IMR-90 (cell line): ENCODE measurements around the gene PCDHGA4. TPM values are rescaled to one million over a fixed set of nuclear protein-coding genes. Genes with fewer than 3 reads are reported as not detected.

Source experiments
- ATAC-seq: fragments of 200-7000 bp; cut with Tn5 transposase; 2 replicates; pipeline ENCODE4 v1.9.1; 2020; ENCODE audit warnings: low read depth, mild to moderate bottlenecking, moderate library complexity
- BruUV-seq: library from RNA; stranded (reverse); fragments of 400-500 nt; replicated peaks from 2 replicates; lab custom pipeline; 2021; lab: Mats Ljungman, UMichigan
- CTCF ChIA-PET: fragments of 300-600 bp; formaldehyde crosslinking; extraction: SDS; loops from one replicate; lab custom pipeline; 2021; ENCODE audit warnings: antibody characterized with exemption; lab: Yijun Ruan, JAX
- POLR2A ChIA-PET: fragments of 300-600 bp; sonication (Branson Sonifier 250); formaldehyde crosslinking; loops from one replicate; lab custom pipeline; 2022; ENCODE audit warnings: antibody characterized with exemption; ENCODE audit not compliant: unreplicated experiment; lab: Charles Lee
- DNase-seq: peaks from one replicate; pipeline ENCODE4 v3.0.0; 2013
- H2AFZ ChIP-seq: replicated peaks from 2 replicates; pipeline ENCODE3; 2013; ENCODE audit warnings: low read length, mild to moderate bottlenecking; ENCODE audit not compliant: poor library complexity
- H2AK5ac ChIP-seq: 2 replicates; pipeline ENCODE4 v1.6.1; 2013; ENCODE audit warnings: low read depth, low read length, inconsistent platforms
- H2AK9ac ChIP-seq: replicated peaks from 2 replicates; pipeline ENCODE3; 2013; ENCODE audit warnings: mild to moderate bottlenecking, low read depth, low read length, moderate library complexity; ENCODE audit not compliant: poor library complexity
- H2BK120ac ChIP-seq: 2 replicates; pipeline ENCODE4 v1.6.1; 2013; ENCODE audit warnings: low read depth, low read length, inconsistent platforms
- H2BK15ac ChIP-seq: 3 replicates; pipeline ENCODE4 v1.6.1; 2013; ENCODE audit warnings: low read depth, low read length, inconsistent platforms
- H2BK20ac ChIP-seq: 2 replicates; pipeline ENCODE4 v1.6.1; 2013; ENCODE audit warnings: low read depth, mild to moderate bottlenecking, inconsistent platforms, low read length, moderate library complexity
- H2BK5ac ChIP-seq: 2 replicates; pipeline ENCODE4 v1.6.1; 2013; ENCODE audit warnings: mild to moderate bottlenecking, low read depth, low read length, inconsistent platforms; ENCODE audit not compliant: poor library complexity, severe bottlenecking
- H3K14ac ChIP-seq: replicated peaks from 2 replicates; pipeline ENCODE4 v1.6.1; 2013; ENCODE audit warnings: low read depth, low read length, inconsistent platforms
- H3K18ac ChIP-seq: 2 replicates; pipeline ENCODE4 v1.6.1; 2013; ENCODE audit warnings: low read depth, low read length, control low read depth
- H3K23ac ChIP-seq: 2 replicates; pipeline ENCODE4 v1.6.1; 2013; ENCODE audit warnings: low read depth, low read length, inconsistent platforms
- H3K27ac ChIP-seq: 2 replicates; pipeline ENCODE4 v1.5.1; 2013; ENCODE audit warnings: mild to moderate bottlenecking, control low read depth, low read length; ENCODE audit not compliant: insufficient read depth
- H3K27me3 ChIP-seq: 2 replicates; pipeline ENCODE4 v1.6.1; 2013; ENCODE audit warnings: low read length; ENCODE audit not compliant: control insufficient read depth, insufficient read depth
- H3K36me3 ChIP-seq: 2 replicates; pipeline ENCODE4 v1.6.1; 2013; ENCODE audit warnings: low read length, mixed read lengths; ENCODE audit not compliant: control insufficient read depth, insufficient read depth
- H3K4ac ChIP-seq: 2 replicates; pipeline ENCODE4 v1.6.1; 2013; ENCODE audit warnings: low read depth, low read length, inconsistent platforms
- H3K4me1 ChIP-seq: 2 replicates; pipeline ENCODE4 v1.6.1; 2013; ENCODE audit warnings: low read length, mixed read lengths; ENCODE audit not compliant: control insufficient read depth, insufficient read depth
- H3K4me2 ChIP-seq: 2 replicates; pipeline ENCODE4 v1.6.1; 2013; ENCODE audit warnings: low read depth, mild to moderate bottlenecking, control low read depth, low read length, moderate library complexity
- H3K4me3 ChIP-seq: 2 replicates; pipeline ENCODE4 v1.5.1; 2013; ENCODE audit warnings: low read depth, mild to moderate bottlenecking, control low read depth, low read length, moderate library complexity; ENCODE audit not compliant: insufficient read depth
- H3K56ac ChIP-seq: 2 replicates; pipeline ENCODE4 v1.6.1; 2013; ENCODE audit warnings: low read length, inconsistent platforms; ENCODE audit not compliant: insufficient read depth; ENCODE audit errors: extremely low read depth
- H3K79me1 ChIP-seq, 2 experiments: 2 replicates each; pipeline ENCODE4 v1.6.1; 2013; ENCODE audit warnings: low read length in 2 of 2, inconsistent platforms in 1 of 2, low read depth in 1 of 2
- H3K9ac ChIP-seq: 2 replicates; pipeline ENCODE4 v1.6.1; 2013; ENCODE audit warnings: low read depth, low read length, control low read depth
- H3K9me1 ChIP-seq: 2 replicates; pipeline ENCODE4 v1.6.1; 2013; ENCODE audit warnings: low read length, inconsistent platforms; ENCODE audit not compliant: insufficient read depth
- H3K9me3 ChIP-seq: 2 replicates; pipeline ENCODE4 v1.6.1; 2013; ENCODE audit warnings: low read length; ENCODE audit not compliant: control insufficient read depth, insufficient read depth
- H4K20me1 ChIP-seq: 2 replicates; pipeline ENCODE4 v1.6.1; 2013; ENCODE audit warnings: low read length, inconsistent platforms; ENCODE audit not compliant: insufficient read depth
- H4K5ac ChIP-seq: 2 replicates; pipeline ENCODE4 v1.6.1; 2013; ENCODE audit warnings: mild to moderate bottlenecking, low read depth, low read length, control low read depth
- H4K8ac ChIP-seq, 2 experiments: 2 replicates each; pipeline ENCODE4 v1.6.1; 2013; ENCODE audit warnings: low read depth in 2 of 2, low read length in 2 of 2, control low read depth in 1 of 2, inconsistent platforms in 1 of 2
- H4K91ac ChIP-seq: 2 replicates; pipeline ENCODE4 v1.6.1; 2013; ENCODE audit warnings: low read depth, low read length, inconsistent platforms; ENCODE audit not compliant: insufficient read depth
- BHLHE40 ChIP-seq: fragments of 150-350 bp; IDR thresholded peaks from 2 replicates; pipeline ENCODE4 v1.6.1; 2016; ENCODE audit warnings: mild to moderate bottlenecking, low read depth, low read length
- MAFK ChIP-seq: IDR thresholded peaks from 2 replicates; pipeline ENCODE4 v1.6.1; 2012; ENCODE audit warnings: low read depth, low read length, improper control_type of control experiment
- RAD21 ChIP-seq: IDR thresholded peaks from 2 replicates; pipeline ENCODE4 v1.6.1; 2012; ENCODE audit warnings: low read length, improper control_type of control experiment
- WGBS, 2 experiments: methylation state at CpG; one replicate each; pipeline versions ENCODE4 v1.1.5 to v1.1.7; 2013; ENCODE audit warnings: missing lambda C conversion rate in 2 of 2; ENCODE audit not compliant: insufficient read length in 1 of 2; ENCODE audit errors: extremely low coverage in 2 of 2; 5-methylcytosine and 5-hydroxymethylcytosine counted together
- dilution Hi-C: fragments of 300-500 bp; cut with HindIII; formaldehyde crosslinking; loops from one replicate; pipeline ENCODE4 v1.14.3; 2018; ENCODE audit warnings: low sequenced_read_pairs; ENCODE audit not compliant: unreplicated experiment
- in situ Hi-C: fragments of 300-500 bp; cut with MboI; formaldehyde crosslinking; loops from 3 replicates; pipeline ENCODE4 v1.14.3; 2019; ENCODE audit warnings: low sequenced_read_pairs, inconsistent platforms, mixed read lengths
- intact Hi-C: fragments of 100-400 bp; cut with micrococcal nuclease; formaldehyde crosslinking; loops from 2 replicates; pipeline ENCODE4 v1.10.0; 2022
- polyA plus RNA-seq, 3 experiments: library from polyadenylated mRNA; depleted of rRNA; stranded (reverse); fragments of >200 nt; gene quantifications; 2 replicates each; pipeline ENCODE4 v1.2.3, GENCODE V29; 2012; ENCODE audit warnings: low replicate concordance in 1 of 3
- total RNA-seq: library from RNA; depleted of rRNA; stranded (reverse); fragments of >200 nt; gene quantifications from 2 replicates; pipeline ENCODE4 v1.2.3, GENCODE V29; 2012
- TF ChIP-seq, protein P1 (sequence below): conservative IDR thresholded peaks from 2 replicates; pipeline ENCODE4 v1.5.1; 2012; ENCODE audit warnings: mild to moderate bottlenecking, low read depth, low read length, improper control_type of control experiment

The PCDHGA4 gene
- total and polyA plus RNA-seq, 2 of the 4 experiments (the other 2 are of a cell fraction), result 3.5 to 5.4 TPM

DNA sequence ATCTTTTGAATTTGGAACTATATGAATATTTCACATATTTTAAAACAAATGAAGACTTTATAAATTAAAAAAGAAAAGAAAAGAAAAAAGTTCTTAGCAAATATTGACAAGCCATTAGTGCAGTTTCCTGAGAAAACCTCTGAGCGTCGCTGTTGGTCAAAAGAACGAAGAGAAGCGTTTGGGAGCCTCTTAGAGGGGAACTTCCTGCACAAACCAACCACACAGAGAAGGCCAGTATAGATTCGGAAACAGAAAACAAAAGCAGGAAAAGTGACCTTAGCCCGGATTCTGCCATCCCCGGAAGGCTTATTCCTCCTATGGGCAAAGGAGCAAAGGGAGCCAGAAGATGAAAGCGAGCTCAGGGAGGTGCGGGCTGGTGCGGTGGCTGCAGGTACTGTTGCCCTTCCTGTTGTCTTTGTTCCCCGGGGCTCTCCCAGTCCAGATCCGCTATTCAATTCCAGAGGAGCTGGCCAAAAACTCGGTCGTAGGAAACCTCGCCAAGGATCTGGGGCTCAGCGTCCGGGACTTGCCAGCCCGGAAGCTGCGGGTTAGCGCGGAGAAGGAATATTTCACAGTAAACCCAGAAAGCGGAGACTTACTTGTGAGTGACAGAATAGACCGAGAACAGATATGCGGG, 5.1 kb downstream of the PCDHGA4 start, which contains the start of gene PCDHGB2:
PCDHGB2 (plus strand) TSS at position 205 of the 637 bp plus-strand sequence; CDS start at position 347, 142 bp downstream.
- ChIA-PET POLR2A (no interaction called here), CTCF (interaction anchor here (0.7 kb wide), 1 partner anchor 39 kb away, joined by 3 read pairs; the partner anchor contains the start of gene TAF7)
- no peak within 1 kb of the TSS for H3K56ac ChIP-seq
- H3K23ac ChIP-seq, result no peak within 1 kb of the TSS
- peak within 1 kb of the TSS; percentile 67; the same call in 1 of the 2 replicates for H3K18ac ChIP-seq
- H3K9me1 ChIP-seq, result no peaks in the 10 kb centered on the region
- peak within 1 kb of the TSS; percentile 67; the same call in 1 of the 2 replicates for H4K5ac ChIP-seq
- H2BK5ac ChIP-seq, result no peak within 1 kb of the TSS
- H2AFZ ChIP-seq, result peak within 1 kb of the TSS; percentile 73
- H3K27me3 ChIP-seq, result peaks cover 2% of the 10 kb centered on the region; the same call in 1 of the 2 replicates
- peak within 1 kb of the TSS; percentile 67; the same call in 1 of the 2 replicates for H3K9ac ChIP-seq
- no peak within 1 kb of the TSS for H2BK15ac ChIP-seq
- in situ Hi-C loops, result no loop called here
- peak within 1 kb of the TSS; percentile 38; the same call in 1 of the 2 replicates for H3K4ac ChIP-seq
- BruUV-seq, result no TSS peak
- H2BK120ac ChIP-seq, result no peak within 1 kb of the TSS
- intact Hi-C loops, result loop anchor here (5.0 kb wide), 1 partner anchor 33 kb away; no protein-coding TSS in a partner anchor
- peak within 1 kb of the TSS; percentile 71; the same call in 1 of the 2 replicates for H3K4me2 ChIP-seq
- H3K4me1 ChIP-seq, result no peaks in the 10 kb centered on the region
- peak within 1 kb of the TSS in 1 of 2 experiments; percentile 56; a peak in 2 of 4 replicates for H4K8ac ChIP-seq
- peak within 1 kb of the TSS; percentile 61 for H3K4me3 ChIP-seq
- WGBS, 2 experiments, result 24% methylated on average over 8 of the region's 24 CpGs; no CpG with 5 or more reads in 1 of the 2 experiments
- no peak within 1 kb of the TSS for H2BK20ac ChIP-seq
- DNase-seq, result peak; percentile 64
- no peaks in the 10 kb centered on the region; a peak in 1 of 4 replicates for H3K79me1 ChIP-seq
- TF ChIP-seq RAD21, result peak; percentile 45
- TF ChIP-seq, protein P1, sequence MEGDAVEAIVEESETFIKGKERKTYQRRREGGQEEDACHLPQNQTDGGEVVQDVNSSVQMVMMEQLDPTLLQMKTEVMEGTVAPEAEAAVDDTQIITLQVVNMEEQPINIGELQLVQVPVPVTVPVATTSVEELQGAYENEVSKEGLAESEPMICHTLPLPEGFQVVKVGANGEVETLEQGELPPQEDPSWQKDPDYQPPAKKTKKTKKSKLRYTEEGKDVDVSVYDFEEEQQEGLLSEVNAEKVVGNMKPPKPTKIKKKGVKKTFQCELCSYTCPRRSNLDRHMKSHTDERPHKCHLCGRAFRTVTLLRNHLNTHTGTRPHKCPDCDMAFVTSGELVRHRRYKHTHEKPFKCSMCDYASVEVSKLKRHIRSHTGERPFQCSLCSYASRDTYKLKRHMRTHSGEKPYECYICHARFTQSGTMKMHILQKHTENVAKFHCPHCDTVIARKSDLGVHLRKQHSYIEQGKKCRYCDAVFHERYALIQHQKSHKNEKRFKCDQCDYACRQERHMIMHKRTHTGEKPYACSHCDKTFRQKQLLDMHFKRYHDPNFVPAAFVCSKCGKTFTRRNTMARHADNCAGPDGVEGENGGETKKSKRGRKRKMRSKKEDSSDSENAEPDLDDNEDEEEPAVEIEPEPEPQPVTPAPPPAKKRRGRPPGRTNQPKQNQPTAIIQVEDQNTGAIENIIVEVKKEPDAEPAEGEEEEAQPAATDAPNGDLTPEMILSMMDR, result peak; percentile 48
- TF ChIP-seq BHLHE40, result no peak
- no peak for TF ChIP-seq MAFK
- 0 out of 2 replicates have a peak within 1 kb of the TSS, but pooled peaks have one; percentile 49 for H3K27ac ChIP-seq
- H3K14ac ChIP-seq, result no peak within 1 kb of the TSS
- dilution Hi-C loops, result no loop called here
- peak; percentile 38 for ATAC-seq
- H3K9me3 ChIP-seq, result peaks cover 63% of the 10 kb centered on the region
- no peaks in the 10 kb centered on the region for H4K20me1 ChIP-seq
- H2AK5ac ChIP-seq, result no peak within 1 kb of the TSS
- no peak within 1 kb of the TSS for H2AK9ac ChIP-seq
- peaks cover 6% of the 10 kb centered on the region; the same call in 1 of the 2 replicates for H3K36me3 ChIP-seq
- no peak within 1 kb of the TSS for H4K91ac ChIP-seq
